ENCODE measurements around the gene ZNF714.

GRCh38 chr19:21110183-21110582, 28.2 kb downstream of the ZNF714 start:
- TF ChIP-seq CTCF (optimal IDR thresholded peaks at IDR 0.05 in 1 of 3, IDR thresholded peaks at IDR 0.05 in 1 of 3, conservative IDR thresholded peaks at IDR 0.05 in 1 of 3; ENCODE audit: extremely low read depth in 1 of 3, insufficient read depth in 2 of 3, low read length in 3 of 3) (no peak), EZH2 (IDR thresholded peaks at IDR 0.05; ENCODE audit: low read length) (no peak)

All from keratinocyte (primary cell).